Stimulated activated naive CD8-positive, alpha-beta T cell treated with anti-CD3 and anti-CD28 coated beads, Interleukin-15, amount 100 ng/mL, for 72 hours (primary cell): ENCODE results near the gene CLCF1.

Source experiments
- ATAC-seq: fragments of 150-1000 bp; cut with Tn5 transposase; 2 replicates; pipeline ENCODE4 v1.10.0; 2021; ENCODE audit warnings: mild to moderate bottlenecking, moderate library complexity
- DNase-seq, 2 donors: peaks; one replicate each; pipeline ENCODE4 v3.0.0; 2021 to 2022
- H3K27ac Mint-ChIP-seq, 2 donors: one replicate each; pipeline ENCODE4 v1.8.0; 2022; ENCODE audit warnings: mild to moderate bottlenecking in 2 of 2, mixed read lengths in 2 of 2, moderate library complexity in 2 of 2
- H3K27me3 Mint-ChIP-seq: one replicate; pipeline ENCODE4 v1.8.0; 2022; ENCODE audit warnings: mixed read lengths
- H3K4me1 Mint-ChIP-seq: one replicate; pipeline ENCODE4 v1.8.0; 2022; ENCODE audit warnings: mild to moderate bottlenecking, mixed read lengths
- H3K4me3 Mint-ChIP-seq, 2 donors: one replicate each; pipeline ENCODE4 v1.8.0; 2022; ENCODE audit warnings: mild to moderate bottlenecking in 2 of 2, mixed read lengths in 2 of 2, moderate library complexity in 1 of 2
- H3K9me3 Mint-ChIP-seq, 2 donors: one replicate each; pipeline ENCODE4 v1.8.0; 2022; ENCODE audit warnings: mixed read lengths in 2 of 2

The CLCF1 gene

GRCh38 chr11:67351275-67352005 is 22.0 kb downstream of the CLCF1 start:
- Mint-ChIP-seq H3K27ac (peak overlapping the region in 1 of 2 donors; percentile 57), H3K4me1 (peaks cover 76% of the 10 kb centered on the region), H3K4me3 (peak overlapping the region; percentile 35 to 51), H3K27me3 (no peaks in the 10 kb centered on the region), H3K9me3 (no peaks in the 10 kb centered on the region)
- ATAC-seq: no peak
- DNase-seq: peak in 1 of 2 donors; percentile 59

- H3K4me3 Mint-ChIP-seq: no peak overlapping the region
These were observed 23.4 kb downstream of the CLCF1 start for GRCh38 chr11:67349928-67350465.

GRCh38 chr11:67349457-67349856 is 23.9 kb downstream of the CLCF1 start:
- Mint-ChIP-seq H3K27me3 (no peaks in the 10 kb centered on the region), H3K4me1 (peaks cover 78% of the 10 kb centered on the region), H3K4me3 (no peak overlapping the region), H3K9me3 (no peaks in the 10 kb centered on the region), H3K27ac (peak overlapping the region in 1 of 2 donors; percentile 32)
- no peak for ATAC-seq
- no peak for DNase-seq

More at GRCh38 chr11:67349928-67350465, 23.4 kb downstream of the CLCF1 start:
- Mint-ChIP-seq H3K4me1 (peaks cover 78% of the 10 kb centered on the region), H3K9me3 (no peaks in the 10 kb centered on the region), H3K27me3 (no peaks in the 10 kb centered on the region), H3K27ac (no peak overlapping the region)
- DNase-seq: no peak
- no peak for ATAC-seq

- no peak overlapping the region for H3K4me3 Mint-ChIP-seq
- no peaks in the 10 kb centered on the region for H3K27me3 Mint-ChIP-seq
- H3K9me3 Mint-ChIP-seq: no peaks in the 10 kb centered on the region
- DNase-seq (no peak), ATAC-seq (no peak)
- peaks cover 78% of the 10 kb centered on the region for H3K4me1 Mint-ChIP-seq
- H3K27ac Mint-ChIP-seq: no peak overlapping the region
These were observed 24.4 kb downstream of the CLCF1 start for GRCh38 chr11:67349036-67349435.

- DNase-seq (no peak), ATAC-seq (no peak)
- Mint-ChIP-seq H3K4me3 (no peak overlapping the region), H3K27me3 (no peaks in the 10 kb centered on the region), H3K4me1 (peaks cover 75% of the 10 kb centered on the region), H3K27ac (no peak overlapping the region), H3K9me3 (no peaks in the 10 kb centered on the region)
These were observed 25.2 kb downstream of the CLCF1 start for GRCh38 chr11:67347964-67348749.

- DNase-seq (no peak), ATAC-seq (peak; percentile 82)
- H3K4me1 Mint-ChIP-seq: peaks cover 60% of the 10 kb centered on the region
- no peaks in the 10 kb centered on the region for H3K9me3 Mint-ChIP-seq
- H3K27ac Mint-ChIP-seq: peak overlapping the region; percentile 91
- peak overlapping the region; percentile 17 to 47 for H3K4me3 Mint-ChIP-seq
- H3K27me3 Mint-ChIP-seq: no peaks in the 10 kb centered on the region
These were observed 27.2 kb downstream of the CLCF1 start for GRCh38 chr11:67345920-67346819.

GRCh38 chr11:67345247-67345919 is 28.0 kb downstream of the CLCF1 start:
- no peaks in the 10 kb centered on the region for H3K27me3 Mint-ChIP-seq
- H3K27ac Mint-ChIP-seq: peak overlapping the region; percentile 91 to 97
- H3K9me3 Mint-ChIP-seq: no peaks in the 10 kb centered on the region
- peak in 1 of 2 donors; percentile 28 for DNase-seq
- peak; percentile 76 for ATAC-seq
- H3K4me3 Mint-ChIP-seq: peak overlapping the region; percentile 47 to 49
- peaks cover 56% of the 10 kb centered on the region for H3K4me1 Mint-ChIP-seq

- Mint-ChIP-seq H3K4me3 (peak overlapping the region; percentile 55 to 63), H3K27ac (peak overlapping the region; percentile 97), H3K9me3 (no peaks in the 10 kb centered on the region), H3K4me1 (peaks cover 46% of the 10 kb centered on the region), H3K27me3 (no peaks in the 10 kb centered on the region)
- DNase-seq (peak in 1 of 2 donors; percentile 30), ATAC-seq (peak; percentile 56)
These were observed 29.1 kb downstream of the CLCF1 start for GRCh38 chr11:67344264-67344663.

- H3K4me1 Mint-ChIP-seq: no peaks in the 10 kb centered on the region
- DNase-seq: no peak
- H3K9me3 Mint-ChIP-seq: no peaks in the 10 kb centered on the region
- H3K27ac Mint-ChIP-seq: no peak overlapping the region
- H3K27me3 Mint-ChIP-seq: no peaks in the 10 kb centered on the region
- H3K4me3 Mint-ChIP-seq: no peak overlapping the region
- ATAC-seq: no peak
These were observed 36.1 kb downstream of the CLCF1 start for GRCh38 chr11:67337257-67337656.

GRCh38 chr11:67332081-67332691 is 41.2 kb downstream of the CLCF1 start:
- Mint-ChIP-seq H3K4me1 (no peaks in the 10 kb centered on the region), H3K27me3 (no peaks in the 10 kb centered on the region), H3K9me3 (no peaks in the 10 kb centered on the region), H3K4me3 (no peak overlapping the region), H3K27ac (no peak overlapping the region)
- ATAC-seq (no peak), DNase-seq (no peak)

- Mint-ChIP-seq H3K4me1 (peaks cover 10% of the 10 kb centered on the region), H3K4me3 (no peak overlapping the region), H3K27ac (no peak overlapping the region), H3K9me3 (no peaks in the 10 kb centered on the region), H3K27me3 (no peaks in the 10 kb centered on the region)
- ATAC-seq (no peak), DNase-seq (no peak)
These were observed 49.9 kb downstream of the CLCF1 start for GRCh38 chr11:67323526-67323925.

GRCh38 chr11:67322049-67322448 is 51.3 kb downstream of the CLCF1 start:
- peaks cover 19% of the 10 kb centered on the region for H3K4me1 Mint-ChIP-seq
- H3K27ac Mint-ChIP-seq: no peak overlapping the region
- DNase-seq (no peak), ATAC-seq (no peak)
- H3K27me3 Mint-ChIP-seq: no peaks in the 10 kb centered on the region
- H3K9me3 Mint-ChIP-seq: no peaks in the 10 kb centered on the region
- no peak overlapping the region for H3K4me3 Mint-ChIP-seq

GRCh38 chr11:67321313-67321871 is 52.0 kb downstream of the CLCF1 start:
- DNase-seq: no peak
- Mint-ChIP-seq H3K9me3 (no peaks in the 10 kb centered on the region), H3K4me1 (peaks cover 19% of the 10 kb centered on the region), H3K27me3 (no peaks in the 10 kb centered on the region), H3K27ac (no peak overlapping the region), H3K4me3 (no peak overlapping the region)
- no peak for ATAC-seq

- ATAC-seq: no peak
- Mint-ChIP-seq H3K27ac (no peak overlapping the region), H3K4me1 (peaks cover 19% of the 10 kb centered on the region), H3K9me3 (no peaks in the 10 kb centered on the region), H3K27me3 (no peaks in the 10 kb centered on the region), H3K4me3 (no peak overlapping the region)
- no peak for DNase-seq
These were observed 52.7 kb downstream of the CLCF1 start for GRCh38 chr11:67320691-67321090.
